Urothelium cell line (cell line): ENCODE data around the gene CHRDL2.

Experiments used
- DNase-seq: peaks from one replicate; pipeline ENCODE4 v3.0.0; 2011; ENCODE audit warnings: low spot score, mixed read lengths
- FAIRE-seq: peaks from 2 replicates; lab custom pipeline; 2011; peaks lifted over from hg19 to GRCh38; lab: Jason Lieb, UNC

CHRDL2 gene

DNA sequence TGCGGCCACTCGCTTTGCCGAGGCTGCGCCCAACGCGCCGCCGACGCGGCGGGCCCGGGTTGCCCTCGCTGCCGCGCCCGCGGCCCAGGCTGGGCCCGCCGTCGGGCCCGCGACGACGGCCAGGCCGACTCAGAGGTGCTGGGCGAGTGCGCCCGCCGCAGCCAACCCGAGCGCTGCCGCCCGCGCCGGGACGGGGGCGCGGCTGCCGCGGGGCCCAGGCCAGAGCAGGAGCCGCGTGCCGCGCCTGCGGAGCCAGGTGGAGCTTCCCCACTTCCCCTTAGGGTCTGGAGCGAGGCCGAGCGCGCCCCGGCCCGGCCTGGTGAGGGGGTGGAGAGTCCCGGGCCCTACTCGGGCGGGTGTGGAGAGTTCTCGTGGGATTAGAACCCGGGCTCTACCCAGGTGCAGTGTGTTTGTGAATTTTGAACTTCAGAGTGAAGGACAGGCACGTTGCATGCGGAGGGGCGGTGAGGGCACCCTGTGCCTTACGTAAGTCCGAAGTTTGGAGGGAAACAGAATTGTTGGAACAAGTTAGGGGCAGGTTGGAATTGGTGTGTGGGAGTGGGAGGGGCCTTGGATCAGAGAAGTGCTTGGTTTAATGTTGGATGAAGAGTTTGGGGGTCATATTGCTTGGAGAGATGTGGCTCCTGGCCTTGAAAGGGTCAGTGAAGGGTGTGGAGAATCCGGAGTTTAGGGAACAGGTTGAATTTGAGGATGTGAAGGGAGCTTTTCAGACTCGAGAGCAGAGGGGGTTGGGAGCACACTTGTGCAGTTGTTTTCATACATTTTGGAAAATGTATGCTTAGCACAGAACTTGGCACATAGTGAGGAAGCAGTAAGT, 18.1 kb upstream of the CHRDL2 start:
- DNase-seq, result peak; percentile 76
- no peak for FAIRE-seq

DNA sequence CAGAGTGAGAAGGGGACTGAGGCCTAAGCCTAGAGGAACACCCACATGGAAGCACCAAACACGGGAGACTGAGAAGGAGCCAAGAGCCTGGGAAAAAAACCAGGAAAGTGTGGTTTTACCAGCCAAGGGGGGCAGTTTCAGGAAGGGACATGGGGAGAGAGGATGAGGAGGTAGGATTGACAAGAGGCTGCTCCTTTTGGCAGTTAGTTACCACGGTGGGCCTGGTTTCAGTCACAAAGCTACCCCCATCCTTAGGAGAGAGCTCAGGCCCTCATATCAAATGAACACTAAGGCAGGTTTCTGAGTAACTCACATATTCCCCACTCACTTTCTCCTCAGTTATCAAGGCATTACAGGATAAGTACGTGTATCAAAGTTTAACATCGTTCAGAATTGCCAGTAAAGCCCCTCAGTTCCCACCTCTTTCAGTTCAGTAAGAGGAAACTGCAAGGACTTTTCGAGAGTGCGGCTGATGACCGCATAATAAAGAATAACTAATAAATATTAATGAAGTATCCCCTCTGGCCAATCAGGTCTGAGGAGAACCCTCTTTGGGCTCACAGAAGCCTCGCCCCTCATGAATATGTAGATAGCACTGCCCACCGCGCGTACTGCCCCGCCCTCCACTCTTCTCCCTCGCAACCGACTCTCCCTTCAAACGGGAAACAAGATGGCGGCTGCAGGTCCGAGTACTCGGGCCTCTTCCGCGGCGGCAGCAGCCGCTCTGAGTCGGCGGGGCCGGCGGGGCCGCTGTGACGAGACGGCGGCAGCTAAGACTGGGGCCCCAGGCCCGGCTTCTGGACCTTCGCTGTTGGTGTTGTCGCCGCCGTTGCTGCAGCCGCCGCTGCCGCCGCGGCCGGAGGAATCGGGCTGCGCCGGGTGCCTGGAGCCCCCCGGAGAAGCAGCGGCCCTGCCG, 17.2 kb upstream of the CHRDL2 start, which contains the start of gene RNF169:
Gene RNF169, plus strand, starts transcription at position 639 of the 916 bp plus-strand sequence. Its CDS starts 32 bp downstream, at position 671.
- DNase-seq (peak; percentile 97), FAIRE-seq (no peak)

DNA sequence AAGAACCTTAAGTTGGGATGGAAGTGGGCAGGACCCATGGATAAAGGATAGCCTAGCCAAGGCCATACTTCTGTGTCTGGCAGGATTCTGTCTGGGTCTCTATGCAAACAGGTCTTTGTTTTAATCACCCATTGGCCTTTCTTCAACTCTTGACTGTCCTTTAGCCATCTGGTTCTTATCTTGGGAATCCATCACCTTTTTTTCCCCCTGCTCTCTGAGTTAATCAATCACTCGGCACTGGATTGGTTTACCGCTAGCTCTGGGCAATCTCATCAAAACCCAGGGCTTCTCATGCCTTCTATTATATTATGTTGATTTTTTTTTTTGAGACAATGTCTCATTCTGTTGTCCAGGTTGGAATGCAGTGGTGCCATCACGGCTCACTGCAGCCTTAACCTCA, 15.6 kb upstream of the CHRDL2 start:
- FAIRE-seq (no peak), DNase-seq (no peak)

DNA sequence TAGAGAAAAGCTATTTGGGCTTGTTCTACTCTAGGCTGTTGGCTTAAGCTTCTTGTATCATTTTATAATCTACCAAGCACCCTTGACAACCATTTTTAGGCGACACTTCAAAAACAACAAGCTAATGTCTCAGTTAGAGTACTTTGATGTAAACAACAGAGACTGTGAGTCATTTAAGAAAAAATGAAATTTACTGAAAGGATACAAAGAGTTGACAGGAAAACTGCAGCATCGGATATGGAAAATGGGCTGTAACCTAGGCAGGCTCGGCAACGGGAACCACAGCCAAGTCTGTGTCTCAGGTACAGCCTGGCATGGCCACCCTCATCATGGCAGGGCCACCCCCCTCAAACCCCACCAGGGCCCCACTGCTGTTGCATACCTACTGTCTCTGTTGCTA, 13.1 kb upstream of the CHRDL2 start:
- FAIRE-seq (no peak), DNase-seq (no peak)

DNA sequence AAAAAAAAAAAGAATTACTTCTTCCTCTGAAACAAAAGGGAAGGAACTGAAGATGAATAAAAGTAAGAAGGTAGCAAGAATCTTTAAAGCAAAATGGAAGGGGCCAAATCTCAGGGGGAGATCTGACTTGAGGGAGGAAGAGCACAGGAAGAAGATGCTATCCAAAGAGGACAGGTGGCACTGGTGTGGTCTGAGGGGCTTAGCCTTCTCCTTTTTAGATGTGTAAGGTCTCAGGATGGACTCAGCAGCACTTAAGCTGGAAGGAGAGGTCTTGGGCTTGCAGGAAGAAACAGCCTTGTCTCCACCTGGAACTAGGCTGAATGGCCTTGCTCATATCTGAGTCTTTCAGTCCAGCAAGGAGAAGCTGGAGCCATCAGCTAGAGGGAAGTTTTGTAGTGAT, 12.4 kb upstream of the CHRDL2 start:
- FAIRE-seq (no peak), DNase-seq (no peak)

DNA sequence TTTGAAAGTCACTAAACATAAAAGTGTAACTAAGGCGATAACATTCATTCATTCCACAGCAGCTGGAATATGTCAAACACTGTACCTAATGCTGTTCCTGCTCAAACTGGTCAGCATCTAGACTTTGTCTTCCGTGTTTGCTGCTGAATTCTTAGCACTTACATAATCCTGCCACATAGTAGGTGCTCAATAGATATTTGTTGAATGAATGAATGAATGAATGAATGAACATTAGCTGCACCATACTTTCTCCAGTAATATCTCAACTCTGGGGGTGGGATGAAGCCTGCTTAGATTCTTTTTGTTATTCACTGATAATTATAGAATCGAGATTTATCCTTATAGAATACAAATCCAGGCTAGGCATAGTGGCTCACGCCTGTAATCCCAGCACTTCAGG, 10.8 kb upstream of the CHRDL2 start:
- no peak for DNase-seq
- FAIRE-seq, result no peak

DNA sequence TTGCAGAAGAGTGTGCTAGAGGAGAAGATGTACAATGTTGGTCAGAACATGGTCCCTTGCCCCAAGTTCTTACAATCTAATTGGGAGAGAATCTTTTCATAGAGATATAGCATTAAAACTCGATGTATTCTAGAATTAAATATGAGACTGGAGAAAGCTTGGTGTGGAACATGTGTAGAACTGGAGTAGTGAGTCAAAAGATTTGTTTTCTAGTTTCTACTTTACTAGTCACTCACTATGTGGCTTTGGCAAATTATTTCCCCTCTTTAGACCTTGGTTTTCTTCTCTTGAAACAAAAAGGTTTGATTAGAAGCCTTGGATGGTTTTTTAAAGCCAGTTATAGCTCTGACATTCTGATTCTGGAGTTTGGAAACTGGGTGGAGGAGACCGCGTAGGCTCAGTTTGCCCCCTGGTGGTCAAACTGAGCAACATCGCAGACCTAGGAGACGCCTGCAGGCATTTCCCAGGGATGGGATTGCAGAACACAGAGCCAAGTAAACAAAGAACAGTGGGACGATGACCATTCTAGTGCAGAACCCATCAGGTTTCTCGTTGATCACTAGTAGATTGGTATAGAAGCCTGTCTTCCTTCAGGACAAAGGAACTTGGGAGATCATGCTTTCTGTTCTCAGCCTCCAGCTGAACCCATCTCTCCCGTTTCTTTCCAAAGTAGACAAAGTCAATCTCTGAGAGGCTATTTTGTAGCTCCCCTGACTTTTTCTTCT, 8.5 kb upstream of the CHRDL2 start:
- DNase-seq, result peak; percentile 85
- FAIRE-seq, result no peak

DNA sequence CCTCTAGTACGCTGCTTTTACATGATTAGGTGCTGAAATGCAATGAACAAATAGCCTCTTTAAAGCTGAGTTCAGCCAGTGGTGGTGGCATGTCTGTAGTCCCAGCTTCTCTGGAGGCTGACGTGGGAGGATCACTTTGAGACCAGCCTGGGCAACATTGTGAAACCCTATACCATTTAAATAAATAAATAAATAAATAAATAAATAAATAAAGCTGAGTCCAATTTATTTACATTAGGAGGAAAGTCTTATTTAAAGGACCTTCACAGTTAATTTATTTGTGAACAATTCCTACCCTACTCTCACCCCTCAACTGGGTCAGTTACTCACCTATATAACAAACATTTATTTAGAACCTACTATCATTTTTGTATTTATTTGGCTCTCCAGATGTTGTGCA, 4.8 kb upstream of the CHRDL2 start:
- FAIRE-seq (no peak), DNase-seq (no peak)

DNA sequence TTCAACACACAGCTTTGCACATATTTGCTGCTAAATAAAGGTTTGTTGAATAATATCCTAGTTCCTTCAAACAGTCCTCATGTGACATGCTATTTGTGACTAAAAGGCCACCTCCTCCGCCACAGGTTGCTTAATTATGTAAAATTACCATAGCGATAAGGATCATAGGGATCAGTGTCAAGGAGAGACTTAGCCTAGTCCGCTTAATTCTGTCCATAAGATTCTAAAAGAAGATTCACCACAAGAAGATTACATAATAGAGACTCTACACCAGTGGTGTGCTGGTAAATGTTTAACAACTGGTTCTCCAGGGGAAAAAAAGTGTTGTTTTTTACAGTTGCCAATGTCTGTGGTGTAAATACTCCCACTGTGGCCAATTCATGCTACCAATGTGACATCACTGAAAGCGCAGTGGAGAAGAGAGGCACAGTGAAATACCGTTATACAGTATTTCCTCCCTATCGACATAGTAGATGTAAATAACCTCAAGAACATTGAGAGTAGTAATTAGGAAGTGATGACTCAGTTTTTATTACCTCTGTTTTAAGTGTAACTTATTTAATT, 4.2 kb upstream of the CHRDL2 start:
- no peak for FAIRE-seq
- DNase-seq, result no peak

DNA sequence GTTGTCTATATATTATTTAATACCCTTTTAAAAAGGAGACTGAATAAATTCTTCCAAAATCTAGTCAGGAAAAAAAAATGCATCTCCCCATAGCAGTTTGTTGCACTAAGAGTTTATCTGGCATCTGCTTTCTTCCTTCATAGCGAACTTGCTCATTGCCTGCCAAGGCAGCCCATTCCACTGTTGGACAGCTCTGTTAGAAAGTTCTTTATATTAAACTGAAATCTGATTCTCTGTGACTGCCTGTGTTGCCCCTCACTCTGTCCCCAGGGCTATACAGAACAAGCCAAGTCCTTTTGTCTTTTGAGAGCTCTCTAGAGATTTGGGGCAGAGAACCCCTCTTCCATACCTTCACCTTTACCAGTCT, 3.3 kb upstream of the CHRDL2 start:
- DNase-seq (no peak), FAIRE-seq (no peak)

DNA sequence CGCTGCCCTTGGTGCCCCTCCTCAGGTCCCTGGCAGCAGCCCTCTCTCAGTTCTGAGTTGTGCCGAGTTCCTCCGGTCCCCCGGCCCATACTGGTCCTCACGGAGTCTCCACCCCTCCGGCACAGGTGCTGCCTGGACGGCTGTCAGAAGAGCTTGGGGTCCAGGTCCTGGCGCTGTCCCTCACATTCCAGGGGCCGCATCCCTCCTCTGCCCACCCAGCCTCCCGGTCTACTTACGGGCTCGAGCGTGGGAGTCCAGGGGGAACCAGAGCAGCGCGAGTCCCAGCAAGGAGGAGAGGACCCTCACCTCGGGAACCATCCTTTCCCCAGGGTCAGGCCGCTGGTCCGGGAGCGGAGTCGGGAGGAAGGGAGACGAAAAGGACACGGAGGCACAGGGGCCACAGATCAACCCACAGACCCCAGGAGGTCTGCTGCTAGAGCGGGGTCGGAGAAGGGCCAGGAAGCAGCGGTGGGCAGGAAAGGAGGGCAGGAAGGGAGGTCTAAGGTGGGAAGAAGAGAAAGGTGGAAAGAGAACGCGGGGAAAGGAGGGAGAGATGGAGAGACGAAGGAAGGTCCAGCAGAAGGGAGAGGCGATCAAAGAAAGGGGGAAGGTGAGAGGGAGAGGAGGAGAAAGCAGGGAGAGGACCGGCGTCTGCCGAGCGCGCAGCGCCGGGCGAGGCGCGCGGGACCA, 510 bp downstream of the CHRDL2 start:
- no peak for FAIRE-seq
- no peak for DNase-seq

DNA sequence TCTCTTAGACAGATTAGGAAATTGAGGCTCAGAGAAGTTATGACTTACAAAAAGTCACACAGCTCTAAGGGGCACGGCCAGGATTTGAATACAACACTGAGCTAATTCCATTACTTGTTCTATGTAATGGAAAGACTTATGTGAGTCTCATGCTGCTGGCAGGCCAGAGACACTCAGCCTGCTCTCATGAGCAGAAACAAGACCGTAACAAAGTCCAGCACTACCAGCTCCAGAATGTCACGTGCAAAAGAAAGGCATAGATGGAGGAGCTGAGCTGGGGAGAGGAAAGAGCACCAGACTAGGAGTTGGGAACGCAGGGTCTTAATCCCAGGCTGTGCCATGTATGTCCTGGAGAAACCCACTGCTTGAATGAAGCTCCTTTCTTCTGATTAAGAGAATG, 1.8 kb downstream of the CHRDL2 start:
- FAIRE-seq (no peak), DNase-seq (no peak)

DNA sequence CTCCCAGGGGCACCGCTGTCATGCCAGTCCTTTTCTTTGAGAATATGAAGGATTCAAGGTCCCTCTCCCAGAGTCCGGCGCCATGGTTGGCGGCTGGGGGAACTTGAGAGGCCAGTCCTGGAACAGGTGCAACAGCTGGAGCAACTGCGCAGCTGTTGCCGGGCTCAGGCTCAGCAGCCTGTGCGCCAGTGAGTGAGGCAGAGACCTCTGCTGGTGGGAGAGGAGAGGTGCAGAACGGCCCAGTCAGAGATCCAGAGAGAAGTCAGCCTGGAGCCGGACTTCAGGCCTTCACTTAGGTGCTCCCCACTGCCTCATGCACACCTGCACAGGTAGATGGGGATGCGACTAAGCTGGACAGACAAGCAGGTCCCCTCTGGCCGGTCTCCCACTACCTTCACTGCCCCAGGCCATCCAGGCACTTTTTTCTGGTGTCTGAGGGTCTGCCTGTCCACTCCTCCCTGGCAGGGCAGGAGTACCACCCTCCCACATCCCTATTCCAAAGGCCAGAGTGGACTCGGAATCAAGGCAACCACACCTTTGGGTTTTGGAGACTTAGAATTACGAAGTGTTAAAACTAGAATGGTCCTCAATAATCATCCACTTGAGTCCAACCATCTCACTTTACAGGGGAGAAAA, 4.6 kb downstream of the CHRDL2 start:
- FAIRE-seq (no peak), DNase-seq (peak; percentile 88)

DNA sequence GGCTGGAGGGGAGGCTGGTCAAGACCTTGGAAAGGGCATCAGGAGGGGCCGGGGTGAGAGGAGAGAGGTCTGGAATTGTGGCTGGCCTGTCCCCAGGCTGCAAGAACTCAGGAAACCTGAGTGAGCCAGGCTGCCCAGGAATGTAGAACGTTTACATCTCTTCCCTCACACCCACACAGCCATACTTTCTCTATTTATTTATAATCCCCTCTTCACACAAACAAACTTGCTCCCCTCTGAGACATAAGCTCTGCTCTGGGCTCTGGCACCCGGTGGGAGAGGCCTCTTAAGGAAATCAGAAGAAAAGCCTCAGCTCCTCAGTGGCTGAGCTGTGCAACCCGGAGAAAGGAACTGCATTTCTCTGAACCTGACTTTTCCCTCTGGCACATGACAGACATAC, 5.5 kb downstream of the CHRDL2 start:
- FAIRE-seq, result no peak
- no peak for DNase-seq

DNA sequence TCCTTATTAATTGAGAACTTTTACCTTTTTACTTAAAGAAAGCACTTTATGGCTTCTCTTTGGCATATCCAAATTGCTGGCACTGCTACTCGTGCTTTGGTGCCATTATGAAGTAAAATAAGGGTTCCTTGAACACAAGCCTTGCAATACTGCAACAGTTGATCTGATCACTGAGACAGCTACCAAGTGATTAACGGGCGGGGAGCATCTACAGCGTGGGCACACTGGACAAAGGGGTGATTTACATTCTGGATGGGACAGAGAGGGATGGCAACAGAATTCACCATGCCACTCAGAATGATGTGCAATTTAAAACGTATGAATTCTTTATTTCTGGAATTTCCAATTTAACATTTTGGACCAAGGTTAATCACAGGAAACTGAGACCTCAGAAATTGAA, 7.7 kb downstream of the CHRDL2 start:
- no peak for FAIRE-seq
- DNase-seq, result no peak

DNA sequence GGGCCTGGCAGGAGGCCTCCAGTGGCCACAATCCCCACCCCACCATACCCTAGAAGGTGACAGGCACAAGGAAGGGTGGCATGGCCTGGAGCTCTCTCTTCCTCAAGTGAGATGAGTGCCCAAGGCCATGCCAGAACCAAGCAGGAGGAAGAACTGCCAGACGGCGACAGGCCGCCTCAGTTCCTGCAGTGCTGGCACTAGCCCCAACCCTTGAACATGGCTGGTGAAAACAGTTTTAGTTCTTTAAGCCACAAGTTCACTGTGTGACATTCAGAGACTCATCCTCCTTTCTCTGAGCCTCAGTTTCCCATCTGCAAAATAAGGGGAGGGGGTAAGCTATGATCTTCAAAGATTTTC, 9.8 kb downstream of the CHRDL2 start:
- DNase-seq, result no peak
- FAIRE-seq, result no peak

DNA sequence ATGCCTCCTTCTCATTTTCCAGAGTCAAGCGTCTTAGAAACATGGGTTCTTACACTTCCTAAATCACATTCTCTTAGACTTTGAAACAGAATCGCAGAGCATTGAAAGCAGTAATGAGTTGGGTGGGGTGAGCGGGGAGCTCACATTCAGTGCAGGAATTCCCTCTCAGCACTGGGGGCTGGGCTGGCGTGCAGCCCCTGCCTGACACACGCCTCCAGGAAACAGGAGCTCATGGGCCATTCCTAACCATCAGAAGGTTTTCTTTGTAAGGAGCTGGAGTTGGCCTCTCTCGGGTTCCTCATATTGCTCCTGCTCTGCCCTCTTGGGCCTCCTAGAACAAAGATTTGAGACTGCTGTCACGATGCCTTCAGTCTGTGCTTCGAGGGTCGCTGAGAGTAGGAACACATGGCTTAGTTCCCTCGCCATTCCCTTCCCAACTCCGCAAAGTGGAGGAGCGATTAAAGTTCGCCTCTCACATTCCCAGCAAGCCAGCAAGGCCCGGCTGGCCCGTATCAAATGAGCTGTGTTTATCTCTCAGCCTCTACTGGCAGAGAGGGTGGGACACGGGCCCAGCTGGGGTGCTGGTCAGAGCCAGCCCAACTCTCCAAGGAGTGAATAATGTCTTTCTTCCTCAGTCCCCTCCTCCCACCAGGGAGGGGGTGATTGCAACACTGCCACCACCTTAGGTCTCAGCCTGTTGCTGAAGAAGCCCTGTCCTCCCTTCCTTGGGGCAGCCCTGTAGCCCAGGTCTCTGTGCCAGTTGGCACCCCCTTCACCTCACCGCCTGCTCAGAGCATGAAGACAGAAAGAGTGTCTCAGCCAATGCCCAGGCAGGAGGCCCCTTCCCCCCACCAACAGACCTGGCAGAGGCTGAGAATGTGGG, 10.4 kb downstream of the CHRDL2 start:
- DNase-seq (no peak), FAIRE-seq (no peak)

DNA sequence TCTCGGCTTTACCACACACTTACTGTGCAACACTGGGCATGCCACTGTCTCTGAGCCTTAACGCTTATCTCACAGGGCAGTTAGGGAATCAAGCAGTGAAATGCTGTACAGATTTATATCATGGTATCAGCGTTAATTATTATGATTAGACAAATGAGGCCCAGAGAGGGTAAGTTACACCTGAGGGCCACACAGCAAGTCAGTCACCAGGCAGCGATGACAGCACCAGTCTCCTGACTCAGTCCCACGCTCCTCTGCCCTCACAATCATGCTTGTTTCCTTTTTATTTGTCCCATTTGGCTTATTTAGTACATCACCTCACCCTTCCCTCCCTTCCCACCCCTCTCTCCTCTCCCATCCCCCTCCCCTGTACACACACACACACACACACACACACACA, 12.2 kb downstream of the CHRDL2 start:
- DNase-seq, result no peak
- FAIRE-seq, result no peak
